ENCODE data around the gene SOAT2.

Gene SOAT2

GRCh38 chr12:53097564-53098353 lies 5.5 kb upstream of the SOAT2 start, which contains the start of gene IGFBP6:
TSS of gene IGFBP6 (plus strand) at chr12:53097667. CDS start at chr12:53097718, 51 bp downstream.
- DNase-seq (ENCODE audit: low read depth, low spot score) = no peak
- H3K27ac ChIP-seq = peak within 1 kb of the TSS; percentile 74; the same call in 1 of the 2 replicates
- TF ChIP-seq POLR2AphosphoS5 (IDR thresholded peaks at IDR 0.05; ENCODE audit: borderline replicate concordance, low read depth, low read length) = no peak; the same call in 1 of the 2 replicates
- no peak for TF ChIP-seq EZH2 (IDR thresholded peaks at IDR 0.05)
- no peak for TF ChIP-seq FOXP2 (optimal IDR thresholded peaks at IDR 0.05; ENCODE audit: control extremely low read depth, extremely low read length, insufficient read depth)
- H3K4me3 ChIP-seq = peak within 1 kb of the TSS; percentile 78
- H3K9ac ChIP-seq (ENCODE audit: insufficient read length) = peak within 1 kb of the TSS; percentile 37
- no peaks in the 10 kb centered on the region for H3K9me3 ChIP-seq (ENCODE audit: low read depth, low read length)
- no peaks in the 10 kb centered on the region for H3K36me3 ChIP-seq (ENCODE audit: insufficient read depth, low read length)

DNA sequence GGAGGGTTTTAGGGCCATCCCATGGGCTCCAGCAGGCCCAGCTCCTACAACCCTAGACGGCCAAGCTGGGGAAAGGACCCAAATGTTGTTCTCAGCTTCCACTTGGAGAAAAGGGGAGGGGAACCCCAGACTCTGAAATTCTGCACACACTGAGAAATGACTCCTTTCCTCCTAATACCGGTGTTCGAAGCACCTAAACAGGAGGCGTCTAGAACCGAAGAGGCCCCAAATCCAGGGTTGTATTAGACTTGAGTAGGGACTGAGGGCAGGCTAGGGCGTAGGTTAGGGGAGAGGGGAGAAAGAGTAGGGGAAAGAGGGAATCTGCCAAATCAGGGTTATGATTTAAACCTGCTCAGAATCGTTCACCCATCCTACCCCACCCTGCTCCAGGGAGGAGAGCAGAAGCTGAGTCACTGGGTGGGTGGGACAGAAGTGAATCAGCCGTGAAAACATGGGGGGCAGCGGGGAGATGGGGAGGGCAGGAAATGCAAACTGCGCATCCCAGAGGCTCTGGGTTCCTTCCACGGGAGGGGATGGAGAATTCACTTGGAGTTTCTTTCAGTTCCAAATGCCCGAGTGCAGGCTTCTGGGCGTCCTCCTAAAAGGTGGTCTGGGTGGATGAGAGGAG lies 4.8 kb upstream of the SOAT2 start:
- DNase-seq (ENCODE audit: low read depth, low spot score) = no peak
- Histone ChIP-seq H3K36me3 (ENCODE audit: insufficient read depth, low read length) (no peaks in the 10 kb centered on the region), H3K9ac (ENCODE audit: insufficient read length) (no peak overlapping the region), H3K9me3 (ENCODE audit: low read depth, low read length) (no peaks in the 10 kb centered on the region), H3K4me3 (peak overlapping the region; percentile 78), H3K27ac (peak overlapping the region; percentile 74)
- no peak for TF ChIP-seq POLR2AphosphoS5 (IDR thresholded peaks at IDR 0.05; ENCODE audit: borderline replicate concordance, low read depth, low read length)

DNA sequence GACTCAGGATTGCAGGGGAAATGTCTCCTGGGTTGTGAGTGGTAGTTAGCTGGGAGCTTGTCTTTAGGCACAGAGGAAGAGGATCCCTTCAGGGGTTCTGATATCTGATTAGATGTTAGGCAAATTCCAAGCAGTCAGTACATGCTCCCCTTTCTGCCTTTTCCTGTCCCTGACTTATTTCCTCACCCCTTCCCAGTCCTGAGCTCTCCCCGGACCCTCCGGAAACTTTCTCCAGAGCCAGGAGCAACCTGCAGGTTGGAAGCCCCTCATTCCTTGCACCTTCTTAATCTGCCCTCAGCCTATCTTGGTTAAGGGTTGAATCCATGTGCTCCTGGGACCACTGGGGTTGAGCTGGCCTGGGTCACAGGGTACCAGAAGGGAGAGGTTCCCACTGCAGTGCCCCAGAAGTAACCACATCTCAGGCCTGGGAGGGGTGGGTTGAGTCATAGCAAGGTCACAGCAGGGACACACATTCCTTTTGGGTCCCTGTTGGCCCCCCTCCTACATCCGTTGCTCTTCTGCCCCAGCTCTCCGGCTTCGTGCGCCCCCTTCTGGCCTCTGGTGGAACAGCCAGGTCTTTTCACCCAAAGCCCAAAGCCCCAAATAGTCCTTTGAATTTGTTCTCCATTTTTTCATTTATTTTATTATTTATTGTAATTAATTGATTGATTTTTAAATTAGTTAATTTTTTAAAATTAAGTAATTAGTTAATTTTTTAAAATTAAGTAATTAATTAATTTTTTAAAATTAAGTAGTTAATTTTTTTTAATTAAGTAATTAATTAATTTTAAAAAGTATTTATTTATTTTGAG lies 4.0 kb upstream of the SOAT2 start:
- Histone ChIP-seq H3K9me3 (ENCODE audit: low read depth, low read length) (no peaks in the 10 kb centered on the region), H3K9ac (ENCODE audit: insufficient read length) (no peak overlapping the region), H3K27ac (peak overlapping the region; percentile 74), H3K4me3 (peak overlapping the region; percentile 78), H3K36me3 (ENCODE audit: insufficient read depth, low read length) (no peaks in the 10 kb centered on the region)
- TF ChIP-seq FOXP2 (optimal IDR thresholded peaks at IDR 0.05; ENCODE audit: control extremely low read depth, extremely low read length, insufficient read depth) = no peak
- no peak for TF ChIP-seq EZH2 (IDR thresholded peaks at IDR 0.05)
- no peak for TF ChIP-seq POLR2AphosphoS5 (IDR thresholded peaks at IDR 0.05; ENCODE audit: borderline replicate concordance, low read depth, low read length)
- DNase-seq (ENCODE audit: low read depth, low spot score) = no peak

GRCh38 chr12:53100466-53101151 lies 2.7 kb upstream of the SOAT2 start:
- Histone ChIP-seq H3K9ac (ENCODE audit: insufficient read length) (no peak overlapping the region), H3K9me3 (ENCODE audit: low read depth, low read length) (no peaks in the 10 kb centered on the region), H3K27ac (no peak overlapping the region), H3K36me3 (ENCODE audit: insufficient read depth, low read length) (no peaks in the 10 kb centered on the region), H3K4me3 (no peak overlapping the region)
- TF ChIP-seq EZH2 (IDR thresholded peaks at IDR 0.05) (no peak), FOXP2 (optimal IDR thresholded peaks at IDR 0.05; ENCODE audit: control extremely low read depth, extremely low read length, insufficient read depth) (no peak), POLR2AphosphoS5 (IDR thresholded peaks at IDR 0.05; ENCODE audit: borderline replicate concordance, low read depth, low read length) (no peak)
- DNase-seq (ENCODE audit: low read depth, low spot score) = no peak

DNA sequence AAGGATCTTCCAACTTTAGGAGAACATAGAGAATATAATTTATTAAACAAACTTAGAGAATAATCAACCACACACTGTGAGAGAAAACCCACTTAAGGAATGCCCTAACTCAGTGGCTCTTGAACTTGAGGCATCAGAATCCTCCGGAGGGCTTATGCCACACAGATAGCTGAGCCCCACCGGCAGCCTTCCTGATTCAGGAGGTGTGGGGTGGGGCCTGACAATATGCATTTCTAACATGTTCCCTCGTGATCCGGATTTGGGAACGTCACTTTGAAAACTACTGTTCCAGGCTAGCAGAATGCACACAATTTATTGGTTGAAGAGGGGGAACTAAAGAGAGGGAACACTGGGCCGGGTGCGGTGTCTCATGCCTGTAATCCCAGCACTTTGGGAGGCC lies 2.0 kb upstream of the SOAT2 start:
- DNase-seq (ENCODE audit: low read depth, low spot score) = no peak
- Histone ChIP-seq H3K9me3 (ENCODE audit: low read depth, low read length) (no peaks in the 10 kb centered on the region), H3K4me3 (no peak overlapping the region), H3K9ac (ENCODE audit: insufficient read length) (no peak overlapping the region), H3K36me3 (ENCODE audit: insufficient read depth, low read length) (no peaks in the 10 kb centered on the region), H3K27ac (no peak overlapping the region)
- TF ChIP-seq EZH2 (IDR thresholded peaks at IDR 0.05) (no peak), POLR2AphosphoS5 (IDR thresholded peaks at IDR 0.05; ENCODE audit: borderline replicate concordance, low read depth, low read length) (no peak), FOXP2 (optimal IDR thresholded peaks at IDR 0.05; ENCODE audit: control extremely low read depth, extremely low read length, insufficient read depth) (no peak)

GRCh38 chr12:53101931-53102781 lies 1.1 kb upstream of the SOAT2 start:
- no peak overlapping the region for H3K9ac ChIP-seq (ENCODE audit: insufficient read length)
- H3K36me3 ChIP-seq (ENCODE audit: insufficient read depth, low read length) = no peaks in the 10 kb centered on the region
- H3K27ac ChIP-seq = no peak overlapping the region
- no peak for DNase-seq (ENCODE audit: low read depth, low spot score)
- H3K4me3 ChIP-seq = no peak overlapping the region
- TF ChIP-seq FOXP2 (optimal IDR thresholded peaks at IDR 0.05; ENCODE audit: control extremely low read depth, extremely low read length, insufficient read depth) (no peak), EZH2 (IDR thresholded peaks at IDR 0.05) (no peak), POLR2AphosphoS5 (IDR thresholded peaks at IDR 0.05; ENCODE audit: borderline replicate concordance, low read depth, low read length) (no peak)
- H3K9me3 ChIP-seq (ENCODE audit: low read depth, low read length) = no peaks in the 10 kb centered on the region

GRCh38 chr12:53103860-53104305 lies 597 bp downstream of the SOAT2 start:
- no peak for DNase-seq (ENCODE audit: low read depth, low spot score)
- TF ChIP-seq FOXP2 (optimal IDR thresholded peaks at IDR 0.05; ENCODE audit: control extremely low read depth, extremely low read length, insufficient read depth) (no peak), POLR2AphosphoS5 (IDR thresholded peaks at IDR 0.05; ENCODE audit: borderline replicate concordance, low read depth, low read length) (no peak), EZH2 (IDR thresholded peaks at IDR 0.05) (no peak)
- H3K27ac ChIP-seq = no peak overlapping the region
- H3K4me3 ChIP-seq = no peak overlapping the region
- no peak overlapping the region for H3K9ac ChIP-seq (ENCODE audit: insufficient read length)
- H3K9me3 ChIP-seq (ENCODE audit: low read depth, low read length) = no peaks in the 10 kb centered on the region
- no peaks in the 10 kb centered on the region for H3K36me3 ChIP-seq (ENCODE audit: insufficient read depth, low read length)

Measured in SK-N-MC (cell line).